Neural cell (in vitro differentiated cells): ENCODE data around the gene CFAP299.

Experiments
- EP300 ChIP-seq: fragments of 450-650 bp; conservative IDR thresholded peaks from 2 replicates; pipeline ENCODE4 v1.6.1; 2014; ENCODE audit warnings: antibody characterized with exemption, mild to moderate bottlenecking, moderate library complexity; ENCODE audit not compliant: poor library complexity, severe bottlenecking
- POLR2AphosphoS5 ChIP-seq: IDR thresholded peaks from 2 replicates; pipeline ENCODE4 v1.6.1; 2012
- RAD21 ChIP-seq: fragments of 450-650 bp; conservative IDR thresholded peaks from 2 replicates; pipeline ENCODE4 v1.6.1; 2014; ENCODE audit warnings: antibody characterized with exemption, mild to moderate bottlenecking, moderate library complexity
- SMC3 ChIP-seq: fragments of 450-650 bp; conservative IDR thresholded peaks from 2 replicates; pipeline ENCODE4 v1.6.1; 2014; ENCODE audit warnings: antibody characterized with exemption, mild to moderate bottlenecking, moderate library complexity; ENCODE audit not compliant: poor library complexity
- TF ChIP-seq, protein P1 (sequence below): fragments of 450-650 bp; IDR thresholded peaks from 2 replicates; pipeline ENCODE4 v1.5.1; 2014; ENCODE audit warnings: antibody characterized with exemption, mild to moderate bottlenecking, moderate library complexity; ENCODE audit not compliant: poor library complexity, severe bottlenecking

DNA sequence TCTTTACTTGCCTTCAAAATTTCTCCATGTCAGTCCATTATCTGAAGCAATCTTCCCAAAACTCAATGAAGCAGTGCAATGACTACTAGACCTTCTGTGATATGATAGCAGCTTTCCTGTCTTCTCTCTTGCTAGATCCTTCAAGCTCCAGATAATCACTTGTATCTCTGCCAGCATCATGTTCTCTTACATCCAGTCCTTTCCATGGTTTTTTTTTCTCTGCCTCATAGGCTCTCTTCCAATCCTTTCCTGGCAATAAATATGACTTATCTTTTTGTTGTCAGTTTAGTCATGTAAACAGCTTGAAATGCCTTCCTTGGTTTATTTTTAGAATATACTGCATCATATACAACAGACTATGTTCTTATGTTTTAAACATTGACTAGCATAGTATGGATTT lies 193.5 kb downstream of the CFAP299 start:
- TF ChIP-seq, protein P1, sequence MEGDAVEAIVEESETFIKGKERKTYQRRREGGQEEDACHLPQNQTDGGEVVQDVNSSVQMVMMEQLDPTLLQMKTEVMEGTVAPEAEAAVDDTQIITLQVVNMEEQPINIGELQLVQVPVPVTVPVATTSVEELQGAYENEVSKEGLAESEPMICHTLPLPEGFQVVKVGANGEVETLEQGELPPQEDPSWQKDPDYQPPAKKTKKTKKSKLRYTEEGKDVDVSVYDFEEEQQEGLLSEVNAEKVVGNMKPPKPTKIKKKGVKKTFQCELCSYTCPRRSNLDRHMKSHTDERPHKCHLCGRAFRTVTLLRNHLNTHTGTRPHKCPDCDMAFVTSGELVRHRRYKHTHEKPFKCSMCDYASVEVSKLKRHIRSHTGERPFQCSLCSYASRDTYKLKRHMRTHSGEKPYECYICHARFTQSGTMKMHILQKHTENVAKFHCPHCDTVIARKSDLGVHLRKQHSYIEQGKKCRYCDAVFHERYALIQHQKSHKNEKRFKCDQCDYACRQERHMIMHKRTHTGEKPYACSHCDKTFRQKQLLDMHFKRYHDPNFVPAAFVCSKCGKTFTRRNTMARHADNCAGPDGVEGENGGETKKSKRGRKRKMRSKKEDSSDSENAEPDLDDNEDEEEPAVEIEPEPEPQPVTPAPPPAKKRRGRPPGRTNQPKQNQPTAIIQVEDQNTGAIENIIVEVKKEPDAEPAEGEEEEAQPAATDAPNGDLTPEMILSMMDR, result no peak
- TF ChIP-seq POLR2AphosphoS5 (no peak), EP300 (no peak), RAD21 (no peak), SMC3 (no peak)
